GM12892 (cell line): ENCODE data around the gene RRP7A.

ENCODE experiments used
- POLR2A ChIP-seq: IDR thresholded peaks from 2 replicates; pipeline ENCODE4 v1.6.1; 2011; ENCODE audit warnings: low read depth, low read length, control low read depth
- TAF1 ChIP-seq: IDR thresholded peaks from 2 replicates; pipeline ENCODE4 v1.6.1; 2011; ENCODE audit warnings: low read depth, mild to moderate bottlenecking, control low read depth, low read length, borderline replicate concordance

GRCh38 chr22:42553475-42554361 lies 34.1 kb upstream of the RRP7A start, which contains the start of gene SERHL2:
- TF ChIP-seq POLR2A (no peak), TAF1 (no peak)
